Cortex of kidney (tissue), 1 donor: ENCODE results near the gene SYT6.

Source experiments
- DNase-seq: peaks from one replicate; lab custom pipeline; 2025; lab: John Stamatoyannopoulos, UW

The SYT6 gene

GRCh38 chr1:114092186-114093062 lies 61.2 kb downstream of the SYT6 start:
- DNase-seq, result no peak

- no peak for DNase-seq
These were observed 62.0 kb downstream of the SYT6 start for GRCh38 chr1:114091711-114092110.

DNA sequence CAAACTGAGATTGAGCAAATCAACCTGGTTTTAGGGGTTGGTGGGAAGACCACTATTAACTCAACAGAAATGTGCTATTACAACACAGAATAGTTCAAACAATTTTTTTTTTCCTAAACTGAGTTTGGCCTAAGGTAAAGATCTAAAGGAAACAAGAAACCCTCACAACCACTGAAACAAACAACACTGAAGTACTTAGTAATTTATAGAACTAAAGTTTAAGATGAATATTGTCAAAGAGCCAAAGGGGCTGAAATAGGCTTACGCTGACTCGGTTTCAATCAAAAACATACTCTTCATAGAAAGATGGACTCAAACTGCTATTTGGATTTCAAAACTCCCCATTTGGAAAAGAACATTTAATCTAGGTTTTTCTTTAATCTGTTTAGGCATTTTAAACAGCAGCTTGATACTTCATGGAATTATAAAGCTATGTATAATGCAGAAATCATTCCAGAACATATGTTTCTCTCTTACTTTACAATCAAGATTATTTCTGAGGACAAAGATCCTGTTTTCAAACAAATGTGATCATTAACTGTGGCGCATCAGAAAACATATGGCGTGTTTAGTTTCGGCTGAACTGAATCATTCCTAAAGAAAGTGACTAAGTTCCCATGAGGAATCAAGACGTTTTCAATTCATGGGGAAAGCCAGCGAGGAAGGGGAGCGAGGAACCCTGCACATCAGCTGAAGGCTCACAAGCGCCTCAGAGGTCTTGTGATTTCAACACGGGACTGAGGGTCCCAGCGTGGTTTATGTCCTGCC lies 62.7 kb downstream of the SYT6 start:
- no peak for DNase-seq

DNA sequence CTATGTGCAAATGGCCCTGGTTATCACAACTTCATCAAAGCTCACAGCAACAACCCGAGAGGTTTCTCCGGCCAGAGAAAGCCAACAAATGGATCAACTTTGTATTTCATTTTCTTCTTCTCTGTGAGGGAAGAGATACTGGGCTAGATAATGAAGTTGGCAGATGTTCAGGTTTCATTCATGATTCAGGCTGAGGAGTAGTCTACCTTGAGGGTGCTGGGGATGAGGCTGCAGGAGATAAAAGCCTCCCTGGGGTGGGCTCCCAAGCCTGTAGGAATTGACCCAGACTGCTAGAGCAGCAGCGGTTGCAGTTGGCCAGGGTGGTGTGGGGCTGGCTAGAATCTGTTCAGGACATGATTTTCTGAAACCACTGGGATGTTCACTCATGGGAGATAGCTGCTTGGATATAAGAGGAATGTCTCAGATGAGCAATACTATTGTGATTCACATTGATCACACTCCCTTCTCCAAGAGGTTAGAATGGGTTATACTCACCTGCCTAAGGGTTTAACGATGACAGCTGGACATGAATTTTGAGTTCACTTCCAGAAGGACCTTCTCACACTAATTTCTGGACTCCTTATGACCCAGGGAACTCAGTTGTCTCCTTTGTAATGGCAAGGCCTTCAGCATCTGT lies 64.0 kb downstream of the SYT6 start:
- DNase-seq, result no peak

- DNase-seq, result no peak
These were observed 65.0 kb downstream of the SYT6 start for GRCh38 chr1:114088392-114089299.

- DNase-seq, result no peak
These were observed 66.2 kb downstream of the SYT6 start for GRCh38 chr1:114087495-114087894.

DNA sequence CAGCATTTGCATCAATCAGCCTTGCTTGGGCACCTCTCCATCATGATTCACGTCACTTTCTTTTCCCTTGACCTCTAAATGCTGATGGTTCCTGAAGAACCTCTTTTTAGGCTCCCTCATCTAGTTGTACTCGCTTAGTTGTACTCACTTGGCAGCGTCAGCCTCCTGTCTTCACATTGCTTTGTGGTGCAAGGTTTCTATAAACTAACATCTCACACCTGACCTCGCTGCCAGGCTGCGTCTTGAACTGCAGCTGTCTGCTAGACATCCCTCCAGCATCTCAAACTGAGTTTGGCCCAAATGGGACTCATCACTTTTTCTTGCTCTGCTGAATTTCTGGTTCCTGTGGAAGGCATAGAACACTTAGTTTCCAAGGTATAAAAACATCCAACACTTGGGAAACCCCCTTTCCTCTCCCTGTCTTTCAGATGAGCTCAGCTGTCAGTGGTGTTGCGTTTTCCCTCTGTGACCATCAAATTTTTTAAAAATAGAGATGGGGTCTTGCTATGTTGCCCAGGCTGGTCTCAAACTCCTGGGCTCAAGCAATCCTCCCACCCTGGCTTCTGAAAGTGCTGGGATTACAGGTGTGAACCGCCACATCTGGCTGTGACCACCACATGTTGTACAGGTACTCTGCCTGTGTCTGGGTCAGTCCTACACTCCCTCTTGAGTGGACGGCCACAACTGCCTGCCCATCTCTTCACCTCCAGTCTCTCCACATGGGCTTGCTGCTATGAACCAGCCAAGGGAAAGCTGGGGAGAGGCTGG lies 66.9 kb downstream of the SYT6 start:
- DNase-seq, result no peak

GRCh38 chr1:114082867-114083585 lies 70.6 kb downstream of the SYT6 start:
- no peak for DNase-seq

GRCh38 chr1:114082304-114082630 lies 71.4 kb downstream of the SYT6 start:
- no peak for DNase-seq

DNA sequence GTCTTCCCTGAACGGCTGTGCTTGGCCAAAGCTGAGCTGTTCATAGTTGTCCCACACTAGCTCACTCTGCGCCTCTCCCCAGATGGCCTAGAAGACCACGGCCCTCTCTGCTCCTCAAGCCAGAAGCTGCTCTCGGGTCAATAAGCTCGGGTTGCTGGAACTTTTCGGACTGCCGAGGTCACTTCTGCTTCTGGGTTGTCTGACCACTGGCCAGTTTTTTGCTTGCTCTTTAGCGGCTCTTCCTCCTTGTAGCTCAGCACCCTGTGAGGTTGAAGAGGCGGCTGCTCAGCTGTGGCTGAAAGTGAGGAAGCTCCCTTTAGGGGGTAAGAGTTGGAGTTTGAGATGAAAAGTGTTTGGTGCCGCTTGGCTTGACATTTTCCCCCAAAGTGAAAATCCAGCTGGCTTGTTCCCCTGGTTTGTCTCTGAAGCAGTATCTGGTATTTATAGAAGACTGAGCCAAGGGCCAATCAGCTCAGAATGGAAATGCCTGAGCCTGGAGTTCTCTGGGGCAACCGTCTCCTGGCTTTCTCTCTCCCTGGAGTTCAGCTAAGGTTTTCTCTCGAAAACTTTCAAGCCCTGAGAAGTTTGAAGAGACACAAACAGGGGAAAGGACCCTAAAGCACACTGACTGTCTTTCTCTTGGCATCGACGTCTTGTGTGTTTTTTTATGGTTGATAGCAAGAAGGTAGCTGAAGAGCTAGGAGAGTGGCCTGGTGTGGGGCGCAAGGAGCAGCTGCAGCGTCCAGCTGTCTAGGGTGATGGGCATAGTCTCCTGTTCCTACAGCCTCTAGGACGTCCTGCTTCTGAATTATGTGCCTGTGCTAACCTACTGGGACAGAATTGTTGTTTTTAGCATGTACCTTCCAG lies 72.0 kb downstream of the SYT6 start:
- DNase-seq, result no peak

DNA sequence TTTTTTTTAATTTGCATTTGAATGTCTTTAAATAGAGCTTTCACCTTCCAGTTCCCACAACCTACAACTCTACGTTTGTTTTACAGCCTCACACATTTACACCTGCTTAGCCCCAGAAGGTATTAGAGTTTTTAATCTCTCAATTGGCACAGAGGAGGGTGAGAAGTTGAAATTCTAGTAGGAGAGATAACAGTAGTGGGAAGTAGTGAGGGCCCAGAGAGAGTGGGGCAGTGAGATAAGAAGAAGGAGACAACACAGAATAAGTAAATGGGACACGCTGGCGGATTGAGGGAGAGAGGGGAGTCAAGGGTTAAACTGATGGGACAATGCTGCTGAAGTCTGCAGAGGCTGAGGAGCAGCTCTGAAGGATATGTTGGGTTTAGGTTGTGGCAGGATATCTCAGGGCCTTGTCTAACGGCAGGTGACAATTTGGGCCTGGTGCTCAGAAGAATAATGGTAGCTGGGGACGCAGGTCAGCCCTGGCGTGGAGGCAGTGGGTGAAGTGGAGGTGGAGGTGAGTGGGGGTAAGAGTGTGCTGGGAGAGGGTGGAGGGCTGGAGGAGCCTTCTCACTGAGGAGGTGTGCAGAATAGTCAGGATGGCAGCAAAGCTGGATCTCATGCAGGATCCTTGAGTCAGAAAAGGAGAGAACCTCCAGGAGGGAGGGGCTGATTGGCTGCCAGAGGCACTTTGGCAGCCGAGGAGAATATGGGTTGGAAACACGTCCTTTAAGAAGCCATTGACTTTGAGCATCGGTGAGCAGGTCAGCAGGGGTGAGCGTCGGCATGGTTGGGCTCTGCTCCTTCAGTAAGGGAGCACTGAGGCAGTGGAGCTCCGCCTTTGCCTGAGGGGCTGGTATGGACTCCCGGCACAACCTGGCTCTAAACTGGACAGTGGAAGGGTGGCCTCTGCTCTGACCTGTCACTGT lies 72.9 kb downstream of the SYT6 start:
- no peak for DNase-seq

DNA sequence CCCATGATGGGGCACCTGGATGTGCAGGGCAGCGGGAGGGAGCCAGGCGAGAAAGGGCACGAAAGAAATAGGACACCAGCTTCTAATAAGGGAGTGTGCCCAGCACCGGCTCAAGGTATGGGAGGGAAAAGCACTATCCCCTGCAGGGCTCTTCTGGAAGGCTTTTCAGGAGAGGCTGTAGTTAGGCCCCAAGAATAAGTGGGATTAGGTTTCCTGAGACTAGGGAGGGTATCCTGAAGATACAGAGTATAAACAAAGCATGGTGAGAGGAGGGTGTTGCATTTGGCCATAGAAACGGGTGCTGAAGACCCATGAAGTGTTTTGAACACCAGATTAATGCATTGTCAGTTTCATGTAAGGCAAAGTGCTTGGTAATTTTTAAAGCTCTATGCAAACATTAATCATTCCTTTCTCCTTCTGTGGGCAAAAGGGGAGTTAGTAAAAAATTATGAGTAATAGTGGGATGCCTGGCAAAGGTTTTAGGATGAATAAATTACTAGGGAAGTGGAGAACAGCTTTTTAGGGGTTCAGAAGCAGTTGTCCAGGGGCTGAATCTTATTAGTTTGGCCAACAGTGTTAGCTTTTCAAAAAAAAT lies 74.0 kb downstream of the SYT6 start:
- no peak for DNase-seq

- no peak for DNase-seq
These were observed 75.6 kb downstream of the SYT6 start for GRCh38 chr1:114078116-114078515.

GRCh38 chr1:114077188-114077587 lies 76.5 kb downstream of the SYT6 start:
- DNase-seq, result no peak

DNA sequence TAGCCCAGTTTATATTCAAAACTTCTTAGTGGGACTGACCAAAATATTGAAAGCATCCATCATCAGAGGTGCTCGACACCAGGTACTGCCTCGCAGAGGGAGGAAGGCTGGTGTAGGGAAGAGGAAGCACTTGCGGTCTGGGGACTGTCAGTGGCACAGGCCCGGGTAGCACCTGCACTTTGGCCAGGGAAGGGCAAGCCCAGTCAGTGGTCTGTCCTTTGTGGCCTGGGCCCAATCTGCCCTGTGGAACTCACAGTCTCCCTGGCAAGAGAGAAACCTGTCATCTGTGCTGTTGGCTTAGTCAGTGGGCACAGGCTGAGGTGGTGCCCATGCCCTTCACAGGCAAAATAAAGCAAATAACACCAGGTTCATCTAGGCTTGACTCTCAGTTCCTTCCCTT lies 77.4 kb downstream of the SYT6 start:
- DNase-seq, result no peak

GRCh38 chr1:114075546-114076242 lies 78.0 kb downstream of the SYT6 start:
- DNase-seq, result no peak

DNA sequence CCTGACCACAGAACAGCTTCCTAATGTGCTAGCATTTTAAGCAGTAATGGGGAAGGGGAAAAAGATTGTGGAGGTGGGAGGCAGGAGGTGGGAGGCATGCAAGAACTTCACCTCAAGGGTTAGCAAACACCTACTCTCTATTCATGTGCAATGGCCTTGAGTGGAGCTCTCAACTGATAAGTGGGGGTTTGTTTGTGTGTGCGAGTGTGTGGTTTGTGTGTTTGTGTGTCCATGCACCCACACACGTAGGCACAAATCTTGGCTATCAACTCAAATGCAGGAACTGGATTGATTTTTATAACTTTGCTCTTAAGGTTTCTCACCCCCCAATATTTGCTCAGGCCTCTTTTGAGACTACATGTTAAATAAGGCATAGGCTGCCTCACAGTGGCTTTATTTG lies 78.6 kb downstream of the SYT6 start:
- no peak for DNase-seq
